Adipocyte (in vitro differentiated cells): Measurements from ENCODE around the gene NUB1.

ENCODE experiments used
- DNase-seq: peaks from one replicate; pipeline ENCODE4 v3.0.0-alpha.2; 2015; ENCODE audit warnings: low read depth
- H3K27me3 ChIP-seq: replicated peaks from 2 replicates; pipeline ENCODE4 v1.7.0; 2013; ENCODE audit warnings: mild to moderate bottlenecking, low read length, moderate library complexity; ENCODE audit not compliant: control insufficient read depth, insufficient read depth
- H3K36me3 ChIP-seq: 2 replicates; pipeline ENCODE4 v1.7.0; 2013; ENCODE audit warnings: low read length, mild to moderate bottlenecking, moderate library complexity; ENCODE audit not compliant: control insufficient read depth, insufficient read depth, severe bottlenecking
- H3K4me1 ChIP-seq: 2 replicates; pipeline ENCODE4 v1.7.0; 2013; ENCODE audit warnings: mild to moderate bottlenecking, low read length, moderate library complexity; ENCODE audit not compliant: control insufficient read depth, insufficient read depth
- H3K4me3 ChIP-seq: 2 replicates; pipeline ENCODE4 v1.7.0; 2013; ENCODE audit warnings: mild to moderate bottlenecking, low read length, moderate library complexity
- H3K9ac ChIP-seq: 2 replicates; pipeline ENCODE4 v1.7.0; 2013; ENCODE audit warnings: mild to moderate bottlenecking, low read length, moderate library complexity
- H3K9me3 ChIP-seq: 2 replicates; pipeline ENCODE4 v1.7.0; 2013; ENCODE audit warnings: mild to moderate bottlenecking, low read length, moderate library complexity; ENCODE audit not compliant: control insufficient read depth

NUB1 gene

GRCh38 chr7:151315038-151315655 lies 26.5 kb upstream of the NUB1 start:
- no peak overlapping the region for H3K9ac ChIP-seq
- no peaks in the 10 kb centered on the region for H3K27me3 ChIP-seq
- H3K36me3 ChIP-seq = no peaks in the 10 kb centered on the region
- peak; percentile 91 for DNase-seq
- H3K4me3 ChIP-seq = no peak overlapping the region
- H3K9me3 ChIP-seq = peaks cover 20% of the 10 kb centered on the region
- peaks cover 15% of the 10 kb centered on the region for H3K4me1 ChIP-seq

- H3K27me3 ChIP-seq = no peaks in the 10 kb centered on the region
- no peaks in the 10 kb centered on the region for H3K36me3 ChIP-seq
- H3K4me3 ChIP-seq = no peak overlapping the region
- H3K9ac ChIP-seq = no peak overlapping the region
- peaks cover 15% of the 10 kb centered on the region for H3K4me1 ChIP-seq
- DNase-seq = no peak
- H3K9me3 ChIP-seq = peaks cover 16% of the 10 kb centered on the region
Observed at GRCh38 chr7:151316896-151317295, 24.7 kb upstream of the NUB1 start.

GRCh38 chr7:151317936-151318335 lies 23.7 kb upstream of the NUB1 start:
- no peaks in the 10 kb centered on the region for H3K27me3 ChIP-seq
- H3K9ac ChIP-seq = no peak overlapping the region
- no peak for DNase-seq
- peaks cover 23% of the 10 kb centered on the region for H3K4me1 ChIP-seq
- no peak overlapping the region for H3K4me3 ChIP-seq
- peaks cover 16% of the 10 kb centered on the region for H3K9me3 ChIP-seq
- no peaks in the 10 kb centered on the region for H3K36me3 ChIP-seq

DNA sequence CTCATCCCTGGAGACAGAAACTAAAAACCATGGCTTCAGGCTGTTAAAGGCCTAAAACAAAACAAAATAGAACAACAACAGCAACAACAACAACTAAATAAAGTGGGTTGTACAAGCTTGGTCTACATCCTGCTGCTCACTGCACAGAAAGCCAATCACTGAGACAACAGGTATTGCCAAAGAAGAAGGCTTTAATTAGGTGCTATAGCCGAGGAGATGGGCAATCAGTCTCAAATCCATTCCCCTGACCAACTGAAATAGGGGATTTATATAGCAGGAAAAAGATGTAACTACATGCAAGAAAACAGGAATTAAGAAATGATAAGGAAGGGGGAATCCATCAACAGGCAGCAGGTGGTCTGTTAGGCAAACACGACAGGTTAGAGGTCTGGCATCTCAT lies 22.4 kb upstream of the NUB1 start:
- no peak for DNase-seq
- Histone ChIP-seq H3K9ac (no peak overlapping the region), H3K4me1 (peaks cover 22% of the 10 kb centered on the region), H3K27me3 (no peaks in the 10 kb centered on the region), H3K9me3 (peaks cover 16% of the 10 kb centered on the region), H3K4me3 (no peak overlapping the region), H3K36me3 (no peaks in the 10 kb centered on the region)

DNA sequence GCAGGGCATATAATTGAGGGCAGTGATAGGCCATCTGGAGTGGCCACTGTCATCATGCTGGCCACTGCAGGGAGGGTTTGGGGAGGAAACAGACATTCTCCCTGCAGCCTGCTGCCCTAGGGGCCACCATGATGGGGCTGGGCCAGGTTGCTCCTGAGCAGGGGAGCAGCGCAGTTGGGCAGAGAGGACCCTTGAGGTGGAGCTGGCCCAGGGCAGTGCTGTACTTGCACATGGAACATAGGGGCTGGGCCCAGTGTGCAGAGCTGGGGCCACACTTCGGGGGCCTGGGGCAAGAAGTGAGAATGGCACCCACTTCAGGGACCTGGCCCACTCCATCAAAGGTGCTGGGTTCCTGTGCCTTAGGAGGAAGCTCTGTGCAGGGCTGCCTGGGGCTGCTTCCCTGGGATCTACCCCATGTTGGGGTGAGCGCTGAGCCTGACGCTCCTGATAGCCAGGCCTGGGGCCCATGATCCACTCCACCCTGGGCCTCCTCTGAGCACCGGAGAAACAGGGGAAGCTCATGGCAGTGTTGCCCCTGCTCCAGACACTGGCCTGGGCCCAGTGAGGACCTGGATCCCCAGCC lies 21.3 kb upstream of the NUB1 start:
- Histone ChIP-seq H3K36me3 (no peaks in the 10 kb centered on the region), H3K4me3 (no peak overlapping the region), H3K9me3 (peaks cover 16% of the 10 kb centered on the region), H3K4me1 (peaks cover 14% of the 10 kb centered on the region), H3K27me3 (no peaks in the 10 kb centered on the region), H3K9ac (no peak overlapping the region)
- DNase-seq = no peak

- no peak overlapping the region for H3K4me3 ChIP-seq
- no peaks in the 10 kb centered on the region for H3K36me3 ChIP-seq
- peaks cover 18% of the 10 kb centered on the region for H3K9me3 ChIP-seq
- H3K27me3 ChIP-seq = no peaks in the 10 kb centered on the region
- peaks cover 14% of the 10 kb centered on the region for H3K4me1 ChIP-seq
- DNase-seq = no peak
- H3K9ac ChIP-seq = no peak overlapping the region
Observed at GRCh38 chr7:151321341-151321740, 20.3 kb upstream of the NUB1 start.

GRCh38 chr7:151322906-151323305 lies 18.7 kb upstream of the NUB1 start:
- Histone ChIP-seq H3K9ac (no peak overlapping the region), H3K27me3 (no peaks in the 10 kb centered on the region), H3K4me3 (no peak overlapping the region), H3K36me3 (no peaks in the 10 kb centered on the region), H3K9me3 (peaks cover 26% of the 10 kb centered on the region), H3K4me1 (peaks cover 26% of the 10 kb centered on the region)
- no peak for DNase-seq

GRCh38 chr7:151327022-151327421 lies 14.6 kb upstream of the NUB1 start:
- Histone ChIP-seq H3K27me3 (no peaks in the 10 kb centered on the region), H3K4me1 (peaks cover 26% of the 10 kb centered on the region)
- no peak for DNase-seq

DNA sequence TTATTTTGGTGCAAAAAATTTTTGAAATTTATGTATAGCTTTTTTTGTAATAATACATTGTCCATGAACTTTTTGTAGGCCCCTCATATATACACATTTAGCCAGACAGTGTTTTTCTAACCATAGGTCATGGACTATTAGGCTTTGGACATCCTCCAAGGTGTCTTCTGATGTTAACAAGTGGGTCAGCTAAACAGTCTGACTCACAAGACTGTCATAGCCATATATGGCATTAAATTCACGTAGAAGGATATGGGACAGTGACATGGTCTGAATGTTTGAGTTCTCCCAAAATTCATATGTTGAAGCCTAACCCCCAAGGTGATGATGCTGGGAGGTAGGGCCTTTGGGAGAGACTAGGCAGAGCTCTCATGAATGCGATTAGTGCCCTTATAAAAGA lies 14.0 kb upstream of the NUB1 start:
- no peak for DNase-seq
- Histone ChIP-seq H3K36me3 (no peaks in the 10 kb centered on the region), H3K4me1 (peaks cover 25% of the 10 kb centered on the region)

More at GRCh38 chr7:151327022-151327421, 14.6 kb upstream of the NUB1 start:
- Histone ChIP-seq H3K4me3 (no peak overlapping the region), H3K9ac (no peak overlapping the region), H3K9me3 (peaks cover 10% of the 10 kb centered on the region), H3K36me3 (no peaks in the 10 kb centered on the region)

DNA sequence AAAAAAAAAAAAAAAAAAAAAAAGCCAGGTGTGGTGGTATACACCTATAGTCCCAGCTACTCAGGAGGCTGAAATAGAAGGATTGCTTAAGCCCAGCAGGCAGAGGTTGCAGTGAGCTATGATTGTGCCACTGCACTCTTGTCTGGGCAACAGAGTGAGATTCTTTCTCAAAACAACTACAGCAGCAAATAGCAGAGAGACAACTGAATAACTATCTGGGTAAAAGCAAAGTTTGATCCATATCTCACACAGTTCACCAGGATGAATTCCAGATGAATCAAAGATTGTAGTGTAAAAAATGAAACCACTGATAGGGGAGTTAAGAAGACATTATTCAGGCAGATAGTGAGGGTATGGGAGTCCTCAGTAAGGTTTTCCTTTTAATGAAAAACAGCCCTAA lies 11.4 kb upstream of the NUB1 start:
- H3K9me3 ChIP-seq = peaks cover 10% of the 10 kb centered on the region
- DNase-seq = no peak
- H3K36me3 ChIP-seq = no peaks in the 10 kb centered on the region
- H3K4me1 ChIP-seq = peaks cover 16% of the 10 kb centered on the region
- H3K9ac ChIP-seq = no peak overlapping the region
- no peaks in the 10 kb centered on the region for H3K27me3 ChIP-seq
- no peak overlapping the region for H3K4me3 ChIP-seq

More for the DNA sequence above, 14.0 kb upstream of the NUB1 start:
- Histone ChIP-seq H3K9ac (no peak overlapping the region), H3K27me3 (no peaks in the 10 kb centered on the region), H3K9me3 (peaks cover 10% of the 10 kb centered on the region), H3K4me3 (no peak overlapping the region)

GRCh38 chr7:151330661-151331060 lies 11.0 kb upstream of the NUB1 start:
- H3K9ac ChIP-seq = no peak overlapping the region
- DNase-seq = no peak
- no peaks in the 10 kb centered on the region for H3K36me3 ChIP-seq
- peaks cover 16% of the 10 kb centered on the region for H3K4me1 ChIP-seq
- peaks cover 10% of the 10 kb centered on the region for H3K9me3 ChIP-seq
- no peak overlapping the region for H3K4me3 ChIP-seq
- no peaks in the 10 kb centered on the region for H3K27me3 ChIP-seq

DNA sequence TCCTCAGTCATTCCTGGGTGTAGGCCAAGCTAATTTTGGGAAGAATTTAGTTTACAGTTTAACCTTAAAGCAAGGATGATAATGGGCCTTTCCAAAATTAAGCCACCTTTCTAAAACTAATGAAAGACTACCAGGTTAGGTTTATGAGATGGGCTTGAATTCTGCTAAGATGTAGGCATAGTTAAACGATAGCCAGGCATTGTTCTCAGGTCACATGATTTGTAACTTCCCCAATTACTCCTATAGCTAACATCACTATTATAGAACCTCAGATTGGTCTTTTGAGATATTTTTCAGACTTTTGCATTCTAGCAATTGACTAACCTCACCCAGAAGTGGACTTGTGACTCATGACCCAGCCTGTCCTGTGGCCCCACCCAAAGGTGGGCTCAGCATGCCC lies 7.0 kb upstream of the NUB1 start:
- no peaks in the 10 kb centered on the region for H3K36me3 ChIP-seq
- DNase-seq = no peak
- H3K4me3 ChIP-seq = no peak overlapping the region
- no peaks in the 10 kb centered on the region for H3K9me3 ChIP-seq
- peaks cover 4% of the 10 kb centered on the region for H3K4me1 ChIP-seq
- H3K9ac ChIP-seq = no peak overlapping the region
- no peaks in the 10 kb centered on the region for H3K27me3 ChIP-seq
